GM12864 (cell line): ENCODE measurements around the gene RPS6KA3.

Experiments used
- DNase-seq: peaks from one replicate; pipeline ENCODE4 v3.0.0-alpha.2; 2011; ENCODE audit warnings: low read depth
- H3K4me3 ChIP-seq: 2 replicates; pipeline ENCODE4 v1.5.1; 2011; ENCODE audit warnings: mild to moderate bottlenecking, low read depth, low read length, control low read depth
- TF ChIP-seq, protein P1 (sequence below): IDR thresholded peaks from 2 replicates; pipeline ENCODE4 v1.5.1; 2011; ENCODE audit warnings: low read depth, mild to moderate bottlenecking, moderate library complexity, low read length, control low read depth, inconsistent platforms; ENCODE audit errors: missing control alignments

The RPS6KA3 gene

GRCh38 chrX:20225488-20225833 is 41.2 kb downstream of the RPS6KA3 start:
- H3K4me3 ChIP-seq, result no peak overlapping the region
- TF ChIP-seq, protein P1, sequence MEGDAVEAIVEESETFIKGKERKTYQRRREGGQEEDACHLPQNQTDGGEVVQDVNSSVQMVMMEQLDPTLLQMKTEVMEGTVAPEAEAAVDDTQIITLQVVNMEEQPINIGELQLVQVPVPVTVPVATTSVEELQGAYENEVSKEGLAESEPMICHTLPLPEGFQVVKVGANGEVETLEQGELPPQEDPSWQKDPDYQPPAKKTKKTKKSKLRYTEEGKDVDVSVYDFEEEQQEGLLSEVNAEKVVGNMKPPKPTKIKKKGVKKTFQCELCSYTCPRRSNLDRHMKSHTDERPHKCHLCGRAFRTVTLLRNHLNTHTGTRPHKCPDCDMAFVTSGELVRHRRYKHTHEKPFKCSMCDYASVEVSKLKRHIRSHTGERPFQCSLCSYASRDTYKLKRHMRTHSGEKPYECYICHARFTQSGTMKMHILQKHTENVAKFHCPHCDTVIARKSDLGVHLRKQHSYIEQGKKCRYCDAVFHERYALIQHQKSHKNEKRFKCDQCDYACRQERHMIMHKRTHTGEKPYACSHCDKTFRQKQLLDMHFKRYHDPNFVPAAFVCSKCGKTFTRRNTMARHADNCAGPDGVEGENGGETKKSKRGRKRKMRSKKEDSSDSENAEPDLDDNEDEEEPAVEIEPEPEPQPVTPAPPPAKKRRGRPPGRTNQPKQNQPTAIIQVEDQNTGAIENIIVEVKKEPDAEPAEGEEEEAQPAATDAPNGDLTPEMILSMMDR, result no peak

GRCh38 chrX:20224814-20225487 is 41.8 kb downstream of the RPS6KA3 start:
- DNase-seq, result no peak
- TF ChIP-seq, protein P1, result no peak
- H3K4me3 ChIP-seq, result no peak overlapping the region

More at GRCh38 chrX:20225488-20225833, 41.2 kb downstream of the RPS6KA3 start:
- DNase-seq, result no peak

DNA sequence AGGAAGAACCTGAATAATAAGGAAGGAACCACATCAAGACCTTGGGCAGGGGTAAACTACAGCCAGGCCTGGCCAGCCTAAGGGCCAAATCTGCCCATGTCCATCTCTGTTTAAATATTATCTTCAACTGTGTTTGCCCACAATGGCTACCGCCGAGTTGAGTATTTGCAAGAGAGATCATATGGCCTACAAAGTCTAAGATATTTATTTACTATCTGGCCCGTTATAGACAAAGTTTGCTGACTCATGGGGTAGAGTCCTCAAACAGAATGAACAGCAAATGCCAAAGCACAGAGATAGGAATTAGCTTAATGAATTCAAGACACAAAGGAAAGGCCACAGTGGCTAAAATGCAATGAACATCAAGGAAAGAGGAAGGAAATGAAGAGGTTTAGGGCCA is 44.8 kb downstream of the RPS6KA3 start:
- H3K4me3 ChIP-seq, result no peak overlapping the region
- TF ChIP-seq, protein P1, result no peak
- DNase-seq, result no peak

- no peak overlapping the region for H3K4me3 ChIP-seq
- TF ChIP-seq, protein P1, result no peak
- no peak for DNase-seq
These were observed 47.7 kb downstream of the RPS6KA3 start for GRCh38 chrX:20218836-20219505.

DNA sequence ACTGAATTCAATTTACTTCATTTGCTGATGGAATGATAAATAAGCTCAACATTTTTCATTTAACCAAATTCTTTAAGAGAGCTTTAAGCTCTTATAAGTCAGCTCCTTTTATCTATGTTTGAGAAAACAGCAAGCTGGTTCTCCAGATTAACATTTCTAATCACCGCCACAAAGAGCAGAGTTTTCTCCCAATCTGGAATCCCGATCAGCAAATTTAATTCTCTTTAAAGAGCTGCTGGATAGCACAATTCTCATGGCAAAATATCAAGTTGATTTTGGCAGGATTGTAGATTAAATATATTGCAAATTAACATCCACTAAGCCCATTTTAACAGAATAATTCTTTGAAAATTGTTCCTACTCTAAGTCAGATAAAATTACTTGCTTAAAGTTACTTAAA is 48.8 kb downstream of the RPS6KA3 start:
- DNase-seq, result no peak
- TF ChIP-seq, protein P1, result no peak
- no peak overlapping the region for H3K4me3 ChIP-seq

- DNase-seq, result no peak
- no peak overlapping the region for H3K4me3 ChIP-seq
- TF ChIP-seq, protein P1, result no peak
These were observed 49.4 kb downstream of the RPS6KA3 start for GRCh38 chrX:20217271-20217670.

- no peak for DNase-seq
- TF ChIP-seq, protein P1, result no peak
- no peak overlapping the region for H3K4me3 ChIP-seq
These were observed 51.1 kb downstream of the RPS6KA3 start for GRCh38 chrX:20215565-20215964.
